H1 (cell line): ENCODE measurements around the gene TMTC2. TPM values are rescaled to one million over a fixed set of nuclear protein-coding genes. Genes with fewer than 3 reads are reported as not detected.

Experiments used
- CREB1 ChIP-seq: IDR thresholded peaks from 2 replicates; pipeline ENCODE4 v1.6.1; 2012; ENCODE audit warnings: inconsistent platforms
- JUN ChIP-seq: IDR thresholded peaks from 2 replicates; pipeline ENCODE4 v1.6.1; 2011; ENCODE audit warnings: low read depth, mild to moderate bottlenecking, improper control_type of control experiment, low read length
- RXRA ChIP-seq: IDR thresholded peaks from 2 replicates; pipeline ENCODE4 v1.6.1; 2011; ENCODE audit warnings: low read depth, mild to moderate bottlenecking, low read length, moderate library complexity; ENCODE audit not compliant: insufficient read depth
- polyA plus RNA-seq, 7 experiments: library from polyadenylated mRNA; depleted of rRNA in 3 of 7; stranded (reverse) in 5 of 7; unstranded in 2 of 7; fragments of >200 nt in 5 of 7; fragments of 200-250 nt in 2 of 7; gene quantifications; 1 replicate in 5 of 7; 2 replicates in 1 of 7; 4 replicates in 1 of 7; pipeline versions ENCODE4 v1.2.1 to v1.2.3, GENCODE V29; 2011 to 2013; ENCODE audit warnings: missing spikeins in 2 of 7, mixed read lengths in 2 of 7
- total RNA-seq: library from RNA; stranded (reverse); fragmentation: NEBNext Ultra II Directional; extraction: Animal tissue kit (Norgen Biotek cat#: 25700); gene quantifications from 2 replicates; pipeline ENCODE4 v1.2.1, GENCODE V29; 2021
- TF ChIP-seq, protein P1 (sequence below): IDR thresholded peaks from 2 replicates; pipeline ENCODE4 v1.6.1; 2011; ENCODE audit warnings: low read length, improper control_type of control experiment

The TMTC2 gene
- total and polyA plus RNA-seq, 2 of the 8 experiments (the other 6 are each of a cell fraction or from before 2014, with no cell fraction given) = 2.3 to 3.9 TPM

DNA sequence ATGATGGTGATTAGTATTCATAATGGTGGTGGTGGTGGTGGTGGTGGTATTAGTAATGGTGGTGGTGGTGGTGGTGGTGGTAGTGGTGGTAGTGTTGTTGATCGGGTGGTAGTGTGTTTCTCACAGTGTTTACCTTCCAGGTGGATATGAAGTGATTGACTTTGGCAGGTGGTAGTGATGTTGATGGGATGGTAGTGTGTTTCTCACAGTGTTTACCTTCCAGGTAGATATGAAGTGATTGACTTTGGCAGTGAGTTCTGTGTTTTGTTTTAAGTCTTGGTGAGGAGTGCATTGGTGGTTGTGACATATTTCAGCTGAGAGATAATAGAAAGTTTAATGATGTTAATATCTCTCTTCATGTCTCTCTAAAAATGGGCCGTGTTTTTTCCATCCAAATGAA is 189.4 kb downstream of the TMTC2 start (continued):
- TF ChIP-seq RXRA (no peak), JUN (no peak), CREB1 (no peak)
- TF ChIP-seq, protein P1, sequence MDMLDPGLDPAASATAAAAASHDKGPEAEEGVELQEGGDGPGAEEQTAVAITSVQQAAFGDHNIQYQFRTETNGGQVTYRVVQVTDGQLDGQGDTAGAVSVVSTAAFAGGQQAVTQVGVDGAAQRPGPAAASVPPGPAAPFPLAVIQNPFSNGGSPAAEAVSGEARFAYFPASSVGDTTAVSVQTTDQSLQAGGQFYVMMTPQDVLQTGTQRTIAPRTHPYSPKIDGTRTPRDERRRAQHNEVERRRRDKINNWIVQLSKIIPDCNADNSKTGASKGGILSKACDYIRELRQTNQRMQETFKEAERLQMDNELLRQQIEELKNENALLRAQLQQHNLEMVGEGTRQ = no peak
